Prostate gland (tissue), 2 donors: ENCODE measurements around the gene KTI12.

ENCODE experiments used
- CTCF ChIP-seq, 4 experiments: fragments of 200-600 bp in 2 of 4; fragments of 450-650 bp in 2 of 4; sonication (generic) in 2 of 4; IDR thresholded peaks; 1 replicate in 3 of 4; 2 replicates in 1 of 4; pipeline ENCODE4 v1.5.1; 2016 to 2019; ENCODE audit warnings: antibody characterized with exemption in 4 of 4, mild to moderate bottlenecking in 2 of 4, moderate library complexity in 2 of 4
- POLR2AphosphoS5 ChIP-seq: sonication (generic); formaldehyde crosslinking; IDR thresholded peaks from one replicate; pipeline ENCODE4 v1.6.1; 2017; ENCODE audit warnings: antibody characterized with exemption

DNA sequence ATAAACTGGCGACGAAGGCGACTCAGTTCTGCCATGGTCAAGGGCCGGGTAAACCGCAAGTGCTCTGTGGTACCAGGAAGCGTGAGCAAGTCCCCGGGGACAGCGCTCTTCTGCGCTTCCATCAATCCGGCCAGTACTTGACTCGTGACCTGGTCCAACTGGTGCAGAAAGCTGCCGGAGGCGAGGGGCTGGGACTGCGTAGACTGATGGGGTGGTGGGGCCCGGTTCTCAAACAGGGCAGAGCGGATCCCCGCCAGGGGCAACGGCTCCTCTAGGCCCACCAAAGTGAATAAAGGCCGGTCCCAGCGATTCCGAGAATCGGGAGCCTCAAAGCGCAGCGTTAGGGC lies 852 bp downstream of the KTI12 start:
- TF ChIP-seq POLR2AphosphoS5, result no peak
- no peak for TF ChIP-seq CTCF (IDR thresholded peaks at IDR 0.05)
